Urinary bladder (tissue), 4 donors: ENCODE data around the gene TCF7L1. TPM values are rescaled to one million over a fixed set of nuclear protein-coding genes. Genes with fewer than 3 reads are reported as not detected.

ENCODE experiments used
- DNase-seq: peaks from one replicate; pipeline ENCODE4 v3.0.0-alpha.2; 2015; ENCODE audit errors: extremely low spot score
- H3K27ac ChIP-seq: one replicate; pipeline ENCODE4 v1.5.1; 2013; ENCODE audit warnings: low read depth, mild to moderate bottlenecking, moderate library complexity
- H3K36me3 ChIP-seq: one replicate; pipeline ENCODE4 v1.6.1; 2013; ENCODE audit warnings: mild to moderate bottlenecking, moderate library complexity; ENCODE audit not compliant: insufficient read depth
- H3K4me1 ChIP-seq: one replicate; pipeline ENCODE4 v1.6.1; 2013; ENCODE audit warnings: mild to moderate bottlenecking, moderate library complexity; ENCODE audit not compliant: insufficient read depth
- H3K4me3 ChIP-seq: one replicate; pipeline ENCODE4 v1.5.1; 2013; ENCODE audit warnings: low read depth, low read length
- WGBS: extraction: QIAGEN DNeasy Blood & Tissue Kit; methylation state at CpG from one replicate; pipeline ENCODE4 v1.1.7; 2013; 5-methylcytosine and 5-hydroxymethylcytosine counted together
- polyA plus RNA-seq: library from polyadenylated mRNA; stranded (reverse); fragments of 200-250 nt; gene quantifications from one replicate; pipeline ENCODE4 v1.2.3, GENCODE V29; 2013
- total RNA-seq: library from RNA; depleted of rRNA; stranded (reverse); fragments of >200 nt; gene quantifications from one replicate; pipeline ENCODE4 v1.2.3, GENCODE V29; 2014
- donor health status: healthy with polysubstance abuse.
- donor health status: healthy.

TCF7L1 gene
- total and polyA plus RNA-seq, 2 donors: 9.2 to 20.9 TPM

DNA sequence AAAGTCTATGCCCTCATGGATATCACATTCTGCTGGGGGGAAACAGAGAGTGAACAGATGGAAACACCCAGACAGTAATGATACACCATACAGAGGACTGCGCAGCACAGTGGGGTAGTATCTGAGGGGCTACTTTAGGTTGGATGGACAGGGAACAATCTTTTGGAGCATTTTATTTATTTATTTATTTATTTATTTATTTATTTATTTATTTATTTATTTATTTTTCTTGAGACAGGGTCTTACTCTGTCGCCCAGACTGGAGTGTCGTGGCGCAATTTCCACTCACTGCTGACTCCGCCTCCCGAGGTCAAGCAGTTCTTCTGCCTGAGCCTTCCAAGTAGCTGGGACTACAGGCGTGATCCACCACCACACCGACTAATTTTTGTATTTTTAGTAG, 105.4 kb downstream of the TCF7L1 start:
- 97% methylated on average over 8 of the region's 8 CpGs for WGBS
- Histone ChIP-seq H3K36me3 (no peaks in the 10 kb centered on the region), H3K4me3 (no peak overlapping the region), H3K27ac (no peak overlapping the region), H3K4me1 (no peaks in the 10 kb centered on the region)
- no peak for DNase-seq

DNA sequence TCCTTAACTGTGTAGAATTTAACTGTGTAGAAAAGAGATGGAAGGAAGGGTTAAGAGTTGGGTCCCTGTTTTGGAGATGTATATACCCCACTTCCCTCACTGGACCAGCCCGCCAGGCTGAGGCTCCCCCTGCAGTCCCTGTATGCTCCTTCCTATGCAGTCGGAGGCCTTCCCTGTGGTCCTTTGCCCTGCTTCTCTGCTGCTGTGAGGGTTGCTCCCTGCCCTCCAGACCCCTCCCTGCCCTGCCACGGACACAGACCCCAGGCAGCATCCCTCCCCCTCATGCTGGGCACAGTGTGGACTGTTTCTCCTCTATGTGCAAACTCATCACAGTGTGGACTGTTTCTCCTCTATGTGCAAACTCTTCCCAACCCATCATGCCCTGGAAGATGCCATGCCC, 105.9 kb downstream of the TCF7L1 start:
- Histone ChIP-seq H3K27ac (no peak overlapping the region), H3K4me3 (no peak overlapping the region), H3K4me1 (no peaks in the 10 kb centered on the region), H3K36me3 (no peaks in the 10 kb centered on the region)
- DNase-seq: no peak
- 94% methylated on average over 3 of the region's 3 CpGs for WGBS

DNA sequence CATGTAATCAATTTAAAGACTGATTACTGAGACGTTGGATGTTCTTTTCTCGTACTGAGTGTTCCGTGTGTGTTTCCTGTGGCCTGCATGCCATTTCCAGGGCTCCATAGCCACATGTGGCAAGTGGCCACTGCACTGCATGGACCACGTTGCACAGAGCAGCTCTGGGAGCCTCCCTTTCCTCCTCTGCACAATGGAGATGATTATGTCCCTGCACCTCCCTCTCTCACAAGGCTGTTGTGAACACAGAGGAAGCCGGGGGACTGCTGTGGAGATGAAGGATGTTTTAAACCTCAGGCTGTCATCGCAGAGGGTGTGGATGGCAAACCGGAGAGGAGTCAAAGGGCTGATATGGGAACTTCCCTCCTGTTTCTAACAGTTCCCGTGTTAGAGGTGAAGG, 106.9 kb downstream of the TCF7L1 start:
- no peak overlapping the region for H3K27ac ChIP-seq
- H3K36me3 ChIP-seq: no peaks in the 10 kb centered on the region
- no peak overlapping the region for H3K4me3 ChIP-seq
- WGBS: 72% methylated on average over 8 of the region's 8 CpGs
- H3K4me1 ChIP-seq: no peaks in the 10 kb centered on the region
- DNase-seq: no peak

DNA sequence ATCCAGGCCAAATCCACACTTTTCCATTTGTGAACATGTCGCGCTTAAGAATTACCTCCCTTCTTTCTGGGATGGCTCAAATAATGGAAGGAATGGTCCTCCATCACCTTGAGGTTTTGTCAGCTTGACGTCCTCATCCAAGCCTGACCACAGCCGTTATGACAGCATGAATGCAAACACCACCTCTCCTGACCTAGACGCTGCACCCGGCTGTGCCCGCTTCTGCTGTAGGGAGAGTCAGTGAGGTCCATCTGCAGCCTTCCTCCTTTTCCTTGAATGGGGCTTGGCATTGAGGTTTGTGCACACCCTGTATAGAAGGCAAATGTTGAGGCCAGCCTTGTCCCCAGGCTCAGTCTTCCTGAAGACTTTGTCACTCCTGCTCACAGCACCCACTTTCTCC, 109.1 kb downstream of the TCF7L1 start:
- Histone ChIP-seq H3K4me1 (no peaks in the 10 kb centered on the region), H3K4me3 (no peak overlapping the region), H3K27ac (no peak overlapping the region), H3K36me3 (no peaks in the 10 kb centered on the region)
- no peak for DNase-seq
- 93% methylated on average over 7 of the region's 7 CpGs for WGBS

DNA sequence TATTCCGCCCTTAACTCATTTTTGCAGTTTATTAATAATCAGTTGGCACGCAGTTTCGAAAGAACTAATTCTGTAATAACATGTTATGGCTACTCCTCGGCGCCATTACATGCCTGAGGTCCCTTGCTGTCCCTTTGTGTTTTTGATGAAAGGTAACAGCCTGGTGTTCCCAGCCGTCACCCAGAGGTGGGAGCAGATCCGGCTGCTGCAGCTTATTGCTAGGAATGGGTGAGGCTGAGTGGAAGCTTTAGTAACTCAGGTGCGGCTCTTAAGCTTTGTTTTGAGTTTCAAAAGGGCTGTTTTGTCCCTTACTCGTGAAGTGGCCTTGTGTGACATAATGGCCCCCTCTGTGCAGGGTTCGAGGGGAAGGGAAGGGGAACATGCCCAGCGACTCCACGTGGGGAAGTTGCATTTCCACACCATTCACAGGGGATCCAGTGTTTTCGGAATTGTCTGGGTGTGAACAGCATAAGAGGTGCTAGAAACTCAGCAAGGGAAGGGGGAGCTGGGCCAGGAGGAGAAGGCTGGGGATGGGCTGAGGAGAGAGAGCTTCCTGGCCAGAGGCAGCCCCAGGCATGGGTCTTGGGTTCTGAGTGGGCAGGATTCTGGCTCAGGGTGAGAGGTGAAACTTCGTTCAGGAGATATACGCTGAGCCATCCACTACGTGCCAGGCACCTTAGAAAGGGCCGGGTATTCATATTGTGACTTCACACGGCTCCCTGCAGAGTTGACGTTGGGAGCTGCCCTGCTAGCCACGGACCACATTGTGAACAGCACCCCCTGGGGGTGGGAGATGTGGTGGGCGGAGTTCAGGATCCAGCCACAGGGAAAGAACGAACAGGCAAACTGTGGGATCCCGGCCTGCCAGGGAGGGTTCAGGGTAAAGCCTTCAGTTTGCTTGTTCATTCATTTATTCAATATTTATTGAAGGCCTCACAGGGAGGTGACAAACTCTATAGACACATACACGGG, 110.2 kb downstream of the TCF7L1 start:
- WGBS: 76% methylated on average over 24 of the region's 24 CpGs
- no peak for DNase-seq
- Histone ChIP-seq H3K27ac (no peak overlapping the region), H3K4me1 (no peaks in the 10 kb centered on the region), H3K4me3 (no peak overlapping the region), H3K36me3 (no peaks in the 10 kb centered on the region)

DNA sequence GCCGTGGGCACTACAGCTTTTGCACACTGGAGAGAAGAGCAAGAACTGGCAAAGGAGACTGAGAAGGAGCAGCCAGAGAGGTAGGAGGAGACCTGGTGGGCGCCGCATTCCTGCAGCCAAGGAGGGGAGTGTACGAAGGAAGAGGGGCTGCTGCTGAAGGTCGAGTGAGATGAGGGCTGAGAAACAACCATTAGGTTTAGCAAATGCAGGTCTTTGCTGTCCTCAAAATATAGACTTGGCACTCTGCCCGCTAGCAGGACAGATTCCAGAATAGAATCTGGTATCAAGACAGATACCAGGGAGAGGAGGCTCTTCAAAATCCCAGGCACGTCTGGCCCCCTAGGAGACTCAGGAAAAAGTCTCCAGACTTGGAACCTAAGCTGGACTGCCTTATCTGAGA, 111.6 kb downstream of the TCF7L1 start:
- no peaks in the 10 kb centered on the region for H3K4me1 ChIP-seq
- no peaks in the 10 kb centered on the region for H3K36me3 ChIP-seq
- no peak for DNase-seq
- 62% methylated on average over 7 of the region's 7 CpGs for WGBS
- H3K27ac ChIP-seq: no peak overlapping the region
- H3K4me3 ChIP-seq: no peak overlapping the region

DNA sequence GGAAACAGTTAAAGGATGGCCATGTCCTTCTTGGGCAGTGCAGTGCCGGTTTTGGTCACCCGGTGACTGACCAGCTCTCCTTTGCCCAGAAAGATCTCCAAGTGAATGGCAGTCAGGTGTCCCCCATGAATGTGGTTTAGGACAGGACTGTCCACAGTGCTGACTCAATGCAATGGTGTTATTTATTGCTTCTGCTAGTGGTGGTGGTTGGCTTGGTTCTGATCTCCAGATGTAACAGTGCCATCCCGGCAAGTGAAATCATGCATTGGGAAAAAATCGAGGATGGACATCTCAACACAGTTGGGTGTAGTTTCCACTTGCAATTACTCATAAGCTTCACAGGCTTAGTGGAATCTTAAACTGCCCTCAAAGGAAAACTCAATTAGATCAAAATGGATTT, 112.7 kb downstream of the TCF7L1 start:
- no peak for DNase-seq
- H3K27ac ChIP-seq: no peak overlapping the region
- no peak overlapping the region for H3K4me3 ChIP-seq
- H3K4me1 ChIP-seq: no peaks in the 10 kb centered on the region
- no peaks in the 10 kb centered on the region for H3K36me3 ChIP-seq
- WGBS: 87% methylated on average over 4 of the region's 4 CpGs

DNA sequence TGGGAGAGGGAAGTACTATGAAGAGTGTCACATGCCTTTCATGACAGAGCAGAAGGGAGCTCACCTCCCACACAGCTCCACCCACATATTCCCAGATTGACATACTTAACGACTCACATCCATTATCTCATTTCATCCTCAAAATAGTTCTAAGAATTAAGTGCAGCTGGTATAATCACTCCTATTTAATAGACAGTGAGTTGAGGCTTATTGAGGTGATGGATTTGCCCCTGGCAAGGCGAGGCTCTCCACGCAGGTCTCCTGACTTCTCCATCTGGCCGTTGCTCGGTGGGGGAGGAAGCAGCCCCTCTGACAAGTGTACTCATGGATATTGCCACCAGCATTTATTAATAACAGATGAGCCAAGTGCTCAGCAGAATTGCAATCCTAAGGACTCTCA, 113.2 kb downstream of the TCF7L1 start:
- H3K4me1 ChIP-seq: no peaks in the 10 kb centered on the region
- H3K27ac ChIP-seq: no peak overlapping the region
- DNase-seq: no peak
- WGBS: 78% methylated on average over 5 of the region's 5 CpGs
- no peak overlapping the region for H3K4me3 ChIP-seq
- no peaks in the 10 kb centered on the region for H3K36me3 ChIP-seq

DNA sequence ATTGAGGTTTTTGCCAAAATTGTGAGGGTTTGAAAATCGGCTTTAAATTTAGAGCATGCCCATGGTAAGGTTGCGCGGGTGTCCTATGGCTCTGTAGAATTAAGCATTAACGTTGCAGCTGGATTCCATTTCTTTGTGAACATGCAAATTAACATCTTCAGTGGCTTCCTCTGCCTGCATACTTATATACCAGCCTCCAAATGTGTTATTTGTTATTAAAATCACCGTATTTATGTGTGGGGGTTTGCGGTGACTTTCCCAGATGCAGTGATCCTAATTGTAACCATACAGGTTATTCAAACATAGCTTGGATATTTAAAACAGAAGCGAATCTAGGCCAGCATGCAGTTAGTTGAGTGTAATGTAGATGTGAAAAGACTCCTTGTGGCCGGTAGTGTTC, 114.4 kb downstream of the TCF7L1 start:
- Histone ChIP-seq H3K27ac (no peak overlapping the region), H3K36me3 (no peaks in the 10 kb centered on the region), H3K4me1 (no peaks in the 10 kb centered on the region), H3K4me3 (no peak overlapping the region)
- no peak for DNase-seq
- WGBS: 83% methylated on average over 8 of the region's 8 CpGs

DNA sequence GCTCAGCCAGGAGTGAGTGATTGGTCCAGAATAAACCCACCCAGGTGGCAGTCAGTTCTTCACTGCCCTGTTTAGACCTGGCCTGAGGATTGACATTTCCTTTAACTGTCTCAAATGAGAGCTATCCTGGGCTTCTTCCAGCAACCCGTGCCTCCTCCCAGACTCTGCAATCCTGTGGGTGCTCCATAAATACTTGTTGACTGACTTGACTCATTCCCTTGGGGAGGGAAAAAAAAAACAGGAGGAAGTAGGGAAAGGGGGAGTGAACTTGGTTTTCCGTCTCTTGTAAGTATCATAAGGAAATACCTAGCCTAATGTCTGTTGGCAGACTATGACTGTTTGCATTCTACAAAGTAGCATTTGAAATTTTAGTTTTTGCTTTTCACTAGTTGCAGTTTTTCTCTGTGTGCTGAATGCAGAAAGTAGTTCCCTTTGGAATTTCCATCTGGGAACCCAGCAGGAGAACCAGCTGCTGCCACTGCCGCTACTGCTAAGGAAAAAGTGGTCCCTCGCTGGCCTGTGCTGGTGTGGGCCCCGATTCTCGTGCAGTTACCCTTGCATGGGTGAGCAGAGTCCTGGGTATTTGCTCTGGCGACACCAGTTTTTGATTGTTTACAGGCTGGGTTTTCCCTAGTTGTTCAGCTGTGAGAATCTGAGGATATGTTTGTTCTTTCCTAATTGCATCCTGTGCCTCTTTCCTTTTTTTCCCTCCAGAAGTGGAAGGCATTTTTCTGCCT, 115.7 kb downstream of the TCF7L1 start:
- no peaks in the 10 kb centered on the region for H3K36me3 ChIP-seq
- no peak overlapping the region for H3K4me3 ChIP-seq
- no peak for DNase-seq
- 28% methylated on average over 7 of the region's 7 CpGs for WGBS
- H3K4me1 ChIP-seq: no peaks in the 10 kb centered on the region
- no peak overlapping the region for H3K27ac ChIP-seq

DNA sequence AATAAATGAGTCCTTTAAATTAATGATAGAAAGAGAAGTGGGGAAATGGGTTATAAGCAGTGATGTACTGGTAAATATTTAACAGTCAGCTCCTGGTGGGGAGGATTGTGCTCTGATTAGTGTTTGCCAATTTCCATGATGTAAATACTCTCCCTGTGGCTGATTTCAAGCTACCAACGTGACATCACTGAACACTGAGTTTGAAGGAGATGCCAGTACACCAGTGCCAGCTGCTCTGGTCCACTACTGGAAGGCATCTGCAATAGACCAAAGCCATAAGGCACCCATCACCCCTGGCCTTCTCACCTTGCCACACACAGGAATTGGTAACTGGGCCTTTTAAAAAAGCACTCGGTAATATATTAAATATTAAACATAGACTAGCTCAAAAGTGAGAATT, 116.9 kb downstream of the TCF7L1 start:
- no peak for DNase-seq
- no peaks in the 10 kb centered on the region for H3K4me1 ChIP-seq

DNA sequence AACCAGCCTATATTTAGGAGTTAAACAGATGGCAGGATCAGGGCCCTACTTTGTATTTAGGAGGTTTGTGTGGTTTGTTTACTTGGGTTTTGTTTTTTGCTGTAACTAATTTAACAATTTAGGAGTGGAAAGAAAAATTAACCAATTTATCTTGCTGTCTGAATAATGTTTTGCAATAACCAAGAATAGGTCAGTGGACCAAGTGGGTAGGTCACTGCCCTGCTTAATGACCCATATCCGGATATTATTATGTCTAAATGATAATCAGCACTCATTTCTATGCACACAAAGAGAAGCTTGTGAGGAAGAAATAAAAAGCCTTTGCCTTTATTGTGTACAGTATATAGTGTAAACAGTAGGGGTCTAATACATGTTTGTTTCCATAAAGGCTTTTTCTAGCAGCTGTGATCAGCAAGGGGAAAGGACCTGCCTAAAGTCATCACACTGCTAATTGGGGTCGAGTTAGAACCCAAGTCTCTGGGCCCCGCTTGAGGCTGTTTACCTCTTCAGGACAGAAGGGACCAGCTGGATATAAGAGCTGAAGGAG, 118.0 kb downstream of the TCF7L1 start:
- Histone ChIP-seq H3K4me3 (no peak overlapping the region), H3K27ac (no peak overlapping the region), H3K4me1 (no peaks in the 10 kb centered on the region), H3K36me3 (no peaks in the 10 kb centered on the region)
- WGBS: 77% methylated on average over 3 of the region's 3 CpGs
- no peak for DNase-seq

More for the DNA sequence above, 116.9 kb downstream of the TCF7L1 start:
- no peak overlapping the region for H3K27ac ChIP-seq
- no peak overlapping the region for H3K4me3 ChIP-seq
- 74% methylated on average over 2 of the region's 2 CpGs for WGBS
- H3K36me3 ChIP-seq: no peaks in the 10 kb centered on the region

DNA sequence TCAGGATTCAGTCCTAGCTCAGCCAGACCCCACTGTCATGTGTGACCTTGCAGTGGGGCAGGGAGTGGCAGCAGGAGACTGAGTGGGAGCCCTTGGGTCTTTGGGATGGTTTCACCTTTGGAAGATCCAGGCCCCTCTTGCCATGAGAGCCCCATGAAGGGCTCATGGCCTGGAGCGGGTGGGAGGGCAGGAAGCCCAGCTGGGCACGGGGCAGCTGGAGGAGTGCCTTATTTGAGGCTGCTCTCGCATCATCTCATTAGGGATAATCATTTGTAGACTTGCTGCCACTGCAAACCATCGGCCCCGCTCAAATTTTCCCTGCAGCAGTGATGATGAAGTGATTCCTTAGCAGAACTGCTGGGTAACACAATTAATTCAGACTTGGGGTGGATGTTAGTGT, 120.7 kb downstream of the TCF7L1 start:
- no peak for DNase-seq
- 68% methylated on average over 5 of the region's 5 CpGs for WGBS
- Histone ChIP-seq H3K4me1 (no peaks in the 10 kb centered on the region), H3K36me3 (no peaks in the 10 kb centered on the region), H3K27ac (no peak overlapping the region), H3K4me3 (no peak overlapping the region)
